HG02885 (cell line): Measurements from ENCODE around the gene WFDC6.
"Not testable (repeated sequence)": the region's sequence is repeated elsewhere in the genome, so short reads cannot be mapped to it uniquely, and the experiment has no call there.

Source experiments
- ATAC-seq: cut with Tn5 transposase; IDR thresholded peaks from one replicate; pipeline ENCODE4 v1.9.1; 2021; ENCODE audit warnings: mild to moderate bottlenecking; ENCODE audit not compliant: unreplicated experiment, poor library complexity

Gene WFDC6

DNA sequence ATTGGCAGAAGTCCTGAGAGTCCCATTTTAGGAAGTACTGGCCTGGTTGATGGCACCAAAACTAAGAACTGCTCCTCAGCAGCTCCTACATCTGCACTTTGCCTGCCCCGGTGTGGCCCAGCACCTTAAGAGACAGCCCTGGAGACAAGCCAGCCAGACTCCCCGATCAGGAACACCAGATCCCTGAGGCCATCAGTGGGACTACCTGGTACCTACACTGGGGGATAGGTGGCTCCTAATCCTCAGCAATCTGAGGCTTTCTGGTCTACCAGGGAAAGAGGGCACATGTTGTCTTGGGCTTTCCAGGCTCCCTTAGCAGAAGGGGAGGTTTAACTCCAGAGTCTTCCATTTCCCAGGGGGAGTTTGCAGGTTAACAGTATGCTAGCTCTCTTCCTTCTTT, at the start of gene WFDC6:
Gene WFDC6 (minus strand): TSS at position 101 of the 400 bp plus-strand sequence. CDS start 75 bp downstream, at position 26.
- no peak for ATAC-seq

DNA sequence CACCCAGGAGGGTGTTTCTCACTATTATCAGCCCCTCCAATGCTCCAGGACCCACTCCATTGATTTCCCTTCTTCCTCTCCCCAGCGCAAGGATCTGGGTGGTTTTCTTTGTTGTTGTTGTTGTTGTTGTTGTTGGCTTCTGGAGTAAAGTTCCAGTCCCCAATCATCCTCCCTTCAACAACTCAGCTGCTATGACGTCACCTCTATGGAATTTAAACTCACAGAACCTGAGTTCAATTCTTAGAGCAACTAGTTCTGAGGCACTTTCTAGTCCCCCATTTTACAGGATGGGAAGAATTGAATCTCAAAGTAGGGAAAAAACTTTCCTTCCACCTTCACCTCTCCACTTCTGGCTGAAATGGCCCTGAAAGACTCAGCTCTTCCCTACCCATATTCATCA, 49.5 kb upstream of the WFDC6 start:
- ATAC-seq, result no peak

DNA sequence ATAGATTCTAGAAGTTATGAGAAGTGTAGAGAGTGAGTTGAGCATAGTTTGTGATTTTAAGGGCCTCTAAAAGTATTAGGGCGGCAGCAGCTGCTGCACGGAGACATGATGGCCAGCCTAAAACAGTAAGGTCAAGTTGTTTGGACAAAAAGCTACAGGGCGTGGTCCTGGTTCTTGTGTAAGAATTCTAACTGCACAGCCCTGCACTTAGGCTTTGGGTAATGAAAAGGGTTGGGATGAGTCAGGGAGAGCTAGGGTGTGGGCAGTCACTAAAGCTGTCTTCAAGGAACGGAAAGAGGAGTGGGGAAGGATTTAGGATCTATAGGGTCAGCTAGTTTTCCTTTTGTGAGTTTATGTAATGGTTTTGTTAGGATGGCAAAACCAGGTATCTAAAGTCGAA, 46.7 kb upstream of the WFDC6 start:
- not testable (repeated sequence) for ATAC-seq

DNA sequence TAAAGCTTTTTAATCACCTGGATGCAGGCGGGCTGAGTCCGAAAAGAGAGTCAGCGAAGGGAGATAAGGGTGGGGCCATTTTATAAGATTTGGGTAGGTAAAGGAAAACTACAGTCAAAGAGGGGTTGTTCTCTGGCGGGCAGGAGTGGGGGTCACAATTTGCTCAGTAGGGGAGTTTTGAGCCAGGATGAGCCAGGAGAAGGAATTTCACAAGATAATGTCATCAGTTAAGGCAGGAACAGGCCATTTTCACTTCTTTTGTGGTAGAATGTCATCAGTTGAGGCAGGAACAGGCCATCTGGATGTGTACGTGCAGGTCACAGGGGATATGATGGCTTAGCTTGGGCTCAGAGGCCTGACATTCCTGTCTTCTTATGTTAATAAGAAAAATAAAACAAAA, 45.0 kb upstream of the WFDC6 start:
- ATAC-seq, result not testable (repeated sequence)

DNA sequence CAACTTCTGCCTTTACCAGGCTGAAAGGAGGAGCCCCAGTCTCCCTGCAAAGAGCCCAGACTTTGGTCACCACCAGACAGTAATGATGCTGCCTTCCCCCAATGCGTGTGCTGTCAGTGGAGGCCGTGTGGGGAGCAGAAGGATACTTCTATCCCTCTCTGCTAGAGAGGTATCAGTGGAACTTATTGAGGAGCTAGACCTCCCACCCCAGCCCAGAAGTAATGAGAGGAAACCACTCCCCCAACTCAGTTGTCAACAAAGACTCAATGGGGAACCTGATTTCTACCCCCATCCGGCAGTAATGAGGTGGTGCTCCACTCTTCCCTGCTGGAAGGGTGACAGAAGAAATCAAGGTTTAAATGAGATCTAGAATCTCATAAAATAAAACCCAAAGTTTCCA, 44.2 kb upstream of the WFDC6 start:
- no peak for ATAC-seq

DNA sequence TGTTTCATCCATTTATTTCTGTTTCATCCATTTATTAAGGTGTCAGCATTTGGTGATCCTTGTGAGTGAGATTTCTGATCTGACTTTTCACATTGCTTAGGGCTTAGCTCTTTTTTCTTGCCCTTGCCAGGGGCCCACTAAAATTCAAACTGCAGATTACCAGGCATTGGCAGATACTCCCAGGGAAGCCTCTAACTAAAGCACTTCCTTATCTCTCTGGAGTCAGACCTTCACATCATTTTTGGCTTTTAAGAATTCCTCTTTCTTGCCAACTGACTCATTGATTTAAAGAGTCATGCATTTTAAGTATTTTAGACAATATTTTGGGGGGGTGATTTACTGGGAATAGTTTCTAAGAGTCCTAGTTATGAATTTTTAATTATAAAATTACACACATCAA, 42.4 kb upstream of the WFDC6 start:
- ATAC-seq, result no peak

- no peak for ATAC-seq
Observed at GRCh38 chr20:45579184-45579583, 39.9 kb upstream of the WFDC6 start, which contains the start of gene WFDC8. Gene WFDC8, minus strand, starts transcription at chr20:45579284. Its CDS starts 37 bp downstream, at chr20:45579247.

DNA sequence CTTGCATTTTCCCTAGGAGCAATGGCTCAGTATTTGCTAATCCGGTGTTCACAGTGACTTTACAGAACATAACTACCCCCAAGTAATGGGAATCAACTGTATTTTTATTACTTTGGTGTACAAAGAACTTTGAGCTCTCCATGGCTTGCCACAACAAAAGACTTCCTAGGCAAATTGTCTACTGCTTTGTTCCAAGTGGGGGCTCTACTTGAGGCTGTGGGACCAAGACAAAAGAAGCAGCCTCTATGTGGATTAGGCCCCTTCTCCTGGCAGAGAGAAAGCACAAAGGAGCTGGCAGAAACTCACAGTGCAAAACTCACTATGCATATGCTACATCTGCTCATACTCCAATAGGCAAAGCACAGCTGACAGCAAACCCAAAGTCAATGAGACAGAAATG, 38.9 kb upstream of the WFDC6 start:
- no peak for ATAC-seq

DNA sequence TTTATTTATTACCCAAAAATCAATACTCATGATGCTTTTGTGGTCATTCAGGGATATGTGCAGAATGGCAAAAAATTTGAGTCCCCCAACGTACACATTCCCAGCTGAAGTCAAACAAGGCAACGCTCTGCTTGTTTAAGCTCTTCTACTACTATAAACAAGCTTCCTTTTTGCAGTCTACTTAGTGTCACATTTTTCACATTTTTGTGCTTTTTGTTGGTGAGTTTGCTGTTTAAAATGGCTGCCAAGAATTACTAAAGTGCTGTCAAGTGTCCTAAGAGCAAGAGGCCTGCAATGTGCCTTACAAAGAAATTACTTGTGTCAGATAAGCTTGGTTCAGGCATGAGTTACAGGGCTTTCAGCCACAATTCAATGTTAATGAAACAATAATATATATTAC, 37.7 kb upstream of the WFDC6 start:
- no peak for ATAC-seq

DNA sequence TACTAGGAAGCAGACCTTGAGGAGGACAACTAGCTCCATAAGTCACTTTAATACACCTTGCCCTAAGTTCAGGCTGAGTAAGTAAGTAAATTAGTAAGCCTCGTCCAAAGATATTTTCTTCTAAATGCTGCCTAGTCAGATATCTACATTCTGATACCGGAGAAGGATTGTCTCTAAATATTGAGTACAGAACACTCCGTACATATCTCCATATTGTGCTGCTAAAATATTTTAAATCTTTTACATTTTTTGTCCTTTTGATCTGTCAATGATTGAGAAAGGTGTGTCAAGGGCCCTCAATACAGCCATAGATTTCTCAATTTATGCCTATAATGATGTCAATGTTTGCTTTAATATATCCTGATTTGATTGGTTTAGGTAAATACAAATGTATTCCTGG, 36.6 kb upstream of the WFDC6 start:
- no peak for ATAC-seq

DNA sequence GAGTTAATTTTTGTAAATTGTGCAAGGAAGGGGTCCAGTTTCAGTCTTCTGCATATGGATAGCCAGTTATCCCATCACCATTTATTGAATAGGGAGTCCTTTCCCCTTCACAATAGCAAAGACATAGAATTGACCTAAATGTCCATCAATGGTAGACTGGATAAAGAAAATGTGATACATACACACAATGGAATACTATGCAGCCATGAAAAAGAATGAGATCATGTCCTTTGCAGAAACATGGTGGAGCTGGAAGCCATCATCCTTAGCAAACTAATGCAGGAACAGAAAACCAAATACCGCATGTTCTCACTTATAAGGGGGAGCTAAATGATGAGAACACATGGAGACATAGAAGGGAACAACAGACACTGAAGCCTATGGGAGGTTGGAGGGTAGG, 30.4 kb upstream of the WFDC6 start:
- ATAC-seq, result not testable (repeated sequence)

GRCh38 chr20:45564760-45565276, 25.5 kb upstream of the WFDC6 start:
- ATAC-seq, result no peak

DNA sequence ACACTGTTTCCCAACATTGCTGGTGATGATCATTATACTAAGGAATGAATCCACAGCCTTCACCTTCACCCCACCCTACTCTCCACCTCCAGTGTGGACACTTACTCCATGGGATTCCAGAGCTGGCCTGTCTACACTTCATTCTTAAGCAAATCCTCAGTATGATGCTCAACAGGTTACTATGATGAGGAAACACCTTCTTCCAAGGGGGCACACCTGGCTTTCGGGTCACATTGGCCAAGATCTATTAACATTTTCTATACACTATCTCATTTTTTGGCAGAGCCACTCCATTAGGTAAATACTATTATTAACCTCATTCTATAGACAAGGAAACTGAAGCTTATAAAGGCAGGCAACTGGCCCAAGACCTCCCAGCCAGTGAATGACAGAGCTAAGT, 15.9 kb upstream of the WFDC6 start:
- no peak for ATAC-seq

- no peak for ATAC-seq
Observed at GRCh38 chr20:45552456-45552855, 13.2 kb upstream of the WFDC6 start.

DNA sequence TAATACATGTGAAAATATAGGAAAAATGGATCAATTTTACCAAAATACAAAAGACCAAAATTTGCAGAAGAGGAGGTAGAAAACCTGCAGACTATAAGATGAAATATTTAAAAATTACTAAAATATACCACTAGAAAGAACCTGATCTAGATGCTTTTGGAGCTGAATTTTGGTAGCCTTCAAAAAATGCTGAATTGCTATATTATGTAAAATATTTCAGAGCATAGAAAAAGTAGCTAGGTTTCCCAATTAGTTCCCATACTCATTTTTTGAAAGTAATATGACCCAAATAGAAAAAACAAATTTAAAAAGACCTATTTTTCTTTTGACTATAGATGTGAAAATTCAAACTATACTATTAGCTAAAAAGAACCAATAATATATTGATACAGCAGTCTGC, 11.5 kb upstream of the WFDC6 start:
- no peak for ATAC-seq

- no peak for ATAC-seq
Observed at GRCh38 chr20:45548410-45548809, 9.1 kb upstream of the WFDC6 start.

DNA sequence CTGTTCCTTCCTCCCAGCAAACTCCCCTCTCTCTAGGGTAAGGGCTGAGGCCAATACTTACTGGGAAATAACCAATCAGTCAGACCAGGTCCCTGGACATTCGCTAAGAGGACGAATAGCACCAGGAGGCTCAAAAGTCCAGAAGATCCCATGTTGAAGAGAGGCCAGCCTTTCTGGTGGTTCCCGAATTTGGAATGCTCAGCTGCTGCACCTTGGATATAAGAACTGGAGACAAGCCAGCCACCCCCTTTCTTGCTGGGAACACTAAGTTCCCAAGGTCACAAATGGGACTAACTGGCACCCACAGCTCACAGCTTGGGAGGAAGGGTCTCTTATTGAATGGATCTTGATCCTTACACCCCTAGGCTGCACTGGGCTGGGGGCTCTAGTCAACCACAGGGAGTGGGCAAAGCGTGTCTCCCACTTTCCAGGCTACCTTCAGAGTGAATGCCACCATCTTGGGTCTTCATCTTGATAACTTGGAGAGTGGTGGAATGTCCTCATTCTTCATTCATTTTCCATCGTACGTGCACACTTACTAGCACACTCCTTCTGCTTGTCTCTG, 8.0 kb upstream of the WFDC6 start, which contains the start of gene EPPIN:
Gene EPPIN (minus strand): TSS at position 196 of the 565 bp plus-strand sequence. CDS start 44 bp downstream, at position 152.
- no peak for ATAC-seq

DNA sequence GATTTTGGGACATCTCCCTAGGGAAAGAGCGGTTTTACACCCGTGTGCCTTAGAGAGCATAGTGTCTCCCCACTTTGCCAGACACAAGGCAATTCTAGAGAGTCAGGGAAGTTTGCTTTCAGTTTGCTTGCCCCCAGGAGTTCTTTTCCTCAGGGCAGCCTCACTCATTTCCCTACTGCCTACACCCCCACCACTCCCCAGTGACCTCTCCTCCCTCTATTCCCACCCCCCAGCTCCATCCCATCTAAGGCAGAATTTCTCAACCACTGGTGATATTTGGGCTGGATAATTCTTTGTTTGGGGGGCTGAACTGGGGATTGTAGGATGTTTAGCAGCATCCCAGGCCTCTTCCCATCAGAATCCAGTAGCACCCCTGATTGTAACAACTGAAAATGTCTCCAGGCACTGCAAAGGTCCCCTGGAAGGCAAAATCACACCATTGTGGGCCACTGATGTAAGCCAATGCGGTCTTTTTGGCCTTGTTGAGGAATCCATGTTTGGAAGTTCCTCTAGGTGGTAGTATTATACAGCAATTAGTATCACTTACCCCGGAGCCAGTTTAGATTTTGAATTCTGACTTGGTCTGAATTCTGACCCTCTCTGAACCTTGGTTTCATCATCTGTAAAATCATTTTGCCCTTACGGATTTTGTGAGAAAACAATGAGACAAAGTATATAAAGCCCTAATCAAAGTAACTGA, 6.6 kb upstream of the WFDC6 start:
- ATAC-seq, result no peak

DNA sequence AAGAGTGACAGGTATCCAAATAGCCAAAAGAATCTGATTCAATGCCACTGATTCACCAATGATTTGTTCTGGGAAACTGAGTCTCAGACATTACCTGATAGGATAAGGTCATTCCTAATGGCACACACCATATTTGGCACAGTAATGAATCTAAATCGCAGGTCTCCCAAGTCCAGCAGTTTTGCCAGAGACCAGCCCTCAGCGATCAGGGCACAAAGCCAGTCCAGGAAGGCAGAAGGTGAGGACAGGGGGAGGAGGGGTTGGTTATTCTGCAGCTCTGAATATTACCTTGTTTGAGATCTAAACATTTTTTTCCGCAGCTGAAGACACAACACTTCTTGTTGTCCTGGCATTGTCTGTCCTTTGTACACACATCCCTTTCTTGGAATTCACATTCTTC, 6.1 kb upstream of the WFDC6 start:
- ATAC-seq, result no peak

DNA sequence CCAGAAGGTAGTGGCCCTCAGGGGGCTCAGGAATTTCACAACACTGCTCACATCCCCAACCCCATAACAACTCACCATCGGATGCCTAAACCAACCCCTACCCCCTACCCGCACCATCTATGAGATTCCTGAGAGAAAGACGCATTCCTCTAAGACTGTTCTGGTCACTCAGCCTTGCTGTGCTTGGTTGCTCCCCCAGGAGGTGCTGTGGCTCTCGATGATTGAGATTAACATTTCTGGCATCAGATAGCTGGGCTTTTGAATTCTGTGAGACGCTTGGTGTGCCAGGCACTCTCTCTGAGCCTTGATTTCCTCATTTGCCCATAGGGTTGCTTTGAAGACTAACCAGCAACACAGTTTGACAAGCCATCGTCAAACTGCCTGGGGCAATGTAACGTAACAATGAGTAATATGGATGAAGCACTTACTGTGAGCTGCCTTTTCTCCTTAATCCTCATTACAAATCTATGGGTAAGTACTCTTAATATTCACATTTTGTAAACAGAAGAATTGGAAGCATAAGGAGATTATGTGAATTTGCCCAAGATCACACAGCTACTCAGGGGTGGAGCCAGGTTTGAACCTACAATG, 978 bp downstream of the WFDC6 start:
- no peak for ATAC-seq

GRCh38 chr20:45527294-45527693, 12.0 kb downstream of the WFDC6 start:
- no peak for ATAC-seq
